ENCODE results near the gene CBX2.
"Not testable (repeated sequence)": the region's sequence is repeated elsewhere in the genome, so short reads cannot be mapped to it uniquely, and the experiment has no call there.

The CBX2 gene

DNA sequence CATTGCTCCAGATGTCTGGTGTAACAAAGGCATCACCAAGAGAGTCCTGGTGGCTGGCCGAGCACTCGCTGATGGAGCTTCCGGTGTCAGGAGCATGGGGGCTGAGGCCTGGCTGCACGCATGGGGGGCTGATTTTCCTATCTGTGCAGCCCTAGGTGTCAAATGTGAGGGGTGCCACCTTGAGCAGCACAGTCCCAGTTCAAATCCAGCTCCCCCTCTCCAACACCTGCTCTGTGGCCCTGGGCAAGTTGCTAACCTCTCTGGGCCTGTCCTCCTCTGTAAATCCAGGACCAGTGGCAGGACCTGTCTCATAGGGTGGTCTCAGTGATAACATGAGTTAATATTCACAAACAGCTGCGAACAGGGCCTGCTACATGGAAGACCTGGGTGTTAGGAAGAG lies 34.3 kb upstream of the CBX2 start:
- DNase-seq = no peak

DNA sequence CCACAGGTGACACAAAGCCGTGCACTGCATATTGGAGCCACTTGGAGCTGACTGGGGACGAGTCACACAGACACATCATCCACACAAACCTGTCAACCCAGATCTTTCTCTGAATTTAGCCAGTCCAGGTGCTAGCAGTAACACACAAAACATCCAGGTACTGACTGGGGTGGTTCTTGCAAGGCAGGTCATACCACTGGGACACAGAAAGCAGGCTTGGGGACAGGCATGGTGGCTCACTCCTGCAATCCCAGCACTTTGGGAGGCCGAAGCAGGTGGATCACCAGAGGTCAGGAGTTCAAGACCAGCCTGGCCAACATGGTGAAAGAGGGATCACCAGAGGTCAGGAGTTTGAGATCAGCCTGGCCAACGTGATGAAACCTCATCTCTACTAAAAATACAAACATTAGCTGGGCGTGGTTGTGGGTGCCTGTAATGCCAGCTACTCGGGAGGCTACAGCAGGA lies 32.3 kb upstream of the CBX2 start:
- no peak for DNase-seq

DNA sequence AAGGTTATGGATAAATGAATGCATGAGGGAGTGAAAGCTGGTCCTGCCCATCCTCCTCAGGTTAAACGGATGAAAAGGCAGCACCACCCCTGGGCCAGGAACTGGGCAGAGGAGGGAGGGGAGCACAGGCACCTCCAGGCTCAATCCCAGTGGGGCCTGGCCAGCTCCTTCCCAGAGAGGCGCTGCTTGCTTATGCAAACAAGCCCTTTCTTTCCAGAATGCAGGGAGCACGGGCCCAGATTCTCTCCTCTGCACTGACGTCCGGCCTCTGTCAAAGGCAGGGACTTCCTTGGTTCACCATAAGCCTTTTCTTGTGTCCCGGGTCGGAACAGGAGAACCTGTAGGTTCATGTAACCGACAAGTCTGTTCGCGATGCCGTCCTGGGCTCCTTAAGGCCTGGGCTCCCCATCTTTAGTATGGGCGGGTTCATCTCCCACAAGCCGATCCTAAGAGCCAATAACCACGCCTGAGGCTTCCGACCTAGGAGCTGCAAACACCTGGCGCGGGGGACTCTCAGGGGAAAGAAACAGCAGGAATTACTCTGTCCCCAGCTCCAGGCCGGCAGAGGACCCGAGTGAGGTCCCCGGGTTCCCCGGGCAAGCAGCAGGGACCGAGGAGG lies 30.9 kb upstream of the CBX2 start:
- no peak for DNase-seq

DNA sequence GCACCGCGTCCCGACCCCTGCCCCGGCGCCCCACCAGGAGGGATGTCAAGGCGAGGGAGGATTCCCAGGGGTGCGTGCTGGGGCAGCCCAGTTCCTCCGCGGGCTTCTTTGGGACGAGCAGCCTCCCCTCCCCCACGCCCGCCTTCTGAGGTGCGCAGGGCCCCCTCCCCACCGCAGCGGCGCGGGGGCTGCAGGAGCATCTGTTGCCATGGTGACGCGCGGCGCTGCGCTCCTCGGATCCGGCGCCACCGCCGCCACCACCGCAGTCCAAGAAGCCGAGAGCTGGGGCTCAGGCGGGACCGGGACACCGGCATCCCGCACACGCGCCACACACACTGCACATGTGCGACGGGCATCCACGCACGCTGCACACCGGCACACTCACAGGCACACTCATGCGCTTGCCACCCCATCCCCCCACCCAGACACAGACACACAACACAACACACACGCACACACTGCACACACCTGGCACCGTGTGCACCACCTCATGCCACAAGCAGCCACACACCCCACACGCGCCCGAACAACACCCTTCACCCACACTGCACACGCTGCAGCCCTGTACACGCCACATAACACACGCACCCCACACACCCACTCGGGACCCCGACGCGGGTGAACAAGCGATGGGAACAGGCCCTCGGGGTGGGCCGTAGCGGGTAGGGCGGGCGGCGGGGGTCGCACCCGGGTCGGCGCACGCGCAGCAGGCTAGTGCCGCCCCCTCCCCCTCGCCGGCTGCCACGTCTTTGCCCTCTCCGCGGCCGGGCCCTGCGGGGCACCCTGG lies 30.2 kb upstream of the CBX2 start:
- no peak for DNase-seq

DNA sequence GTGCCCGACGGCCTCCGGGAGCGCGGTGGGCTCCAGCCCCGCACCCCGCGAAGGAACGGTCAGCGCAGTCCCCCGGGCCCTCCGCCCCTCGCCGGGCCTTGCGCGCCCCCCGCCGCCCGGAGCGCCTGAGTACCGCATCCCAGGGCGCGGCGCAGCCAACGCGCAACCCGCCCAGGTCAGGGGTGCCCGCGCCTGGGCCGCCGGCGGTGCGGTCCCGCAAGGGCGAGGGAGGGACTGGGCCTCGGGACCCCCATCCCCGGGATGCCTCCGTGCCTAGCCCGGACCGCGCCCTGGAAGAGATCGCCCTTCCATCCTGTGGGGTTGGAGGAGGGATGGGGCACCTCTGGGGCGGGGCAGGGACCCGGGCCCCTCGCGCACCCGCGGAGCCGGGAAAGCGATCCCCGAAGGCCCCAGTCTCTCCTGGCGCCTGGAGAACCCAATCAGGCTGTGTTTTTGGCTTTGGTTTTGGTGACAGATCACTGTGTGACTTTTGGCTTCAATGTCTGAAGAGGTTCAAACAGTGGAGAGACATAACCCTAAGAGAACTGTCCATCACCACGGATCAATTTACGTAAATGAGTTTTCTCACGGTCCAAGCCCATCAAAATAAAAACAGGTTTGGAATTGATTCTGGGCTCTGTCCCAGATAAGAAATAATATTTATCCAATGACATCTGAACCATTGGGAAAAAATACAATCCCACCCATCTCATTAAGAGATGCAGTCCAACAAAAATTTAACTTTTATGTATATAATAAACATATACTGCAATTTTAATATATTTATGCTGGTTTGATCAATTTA lies 29.5 kb upstream of the CBX2 start:
- no peak for DNase-seq

DNA sequence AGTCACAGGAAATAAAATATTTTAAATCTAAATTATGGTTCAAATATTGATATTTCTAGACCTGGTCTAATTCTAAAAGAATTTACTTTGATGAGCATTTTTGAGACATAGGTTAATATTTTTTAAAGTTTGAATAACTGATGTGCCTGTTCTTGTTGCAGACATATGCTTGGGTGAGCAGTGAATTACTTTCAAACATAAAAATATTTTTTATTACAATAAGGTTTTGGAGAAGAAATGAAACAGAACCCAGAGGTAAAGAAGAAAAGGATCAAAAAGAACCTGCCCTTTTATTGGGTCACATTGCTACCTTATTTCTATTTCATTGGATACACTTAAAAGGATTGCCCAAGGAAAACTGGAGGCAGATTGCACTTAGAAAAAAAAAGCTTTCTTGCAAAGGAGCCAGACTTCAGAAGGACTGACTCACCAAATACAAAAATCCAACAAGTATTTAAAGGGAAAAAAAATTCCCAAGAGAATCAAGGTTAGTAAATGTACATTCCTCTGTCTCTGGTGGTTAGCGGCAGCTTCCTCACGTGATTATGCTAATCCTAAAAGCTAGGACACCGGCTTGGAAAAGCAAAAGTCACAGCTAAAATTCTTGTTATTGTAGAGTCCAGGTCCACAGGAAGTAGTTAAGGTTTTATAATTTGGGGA lies 28.7 kb upstream of the CBX2 start:
- DNase-seq = no peak

DNA sequence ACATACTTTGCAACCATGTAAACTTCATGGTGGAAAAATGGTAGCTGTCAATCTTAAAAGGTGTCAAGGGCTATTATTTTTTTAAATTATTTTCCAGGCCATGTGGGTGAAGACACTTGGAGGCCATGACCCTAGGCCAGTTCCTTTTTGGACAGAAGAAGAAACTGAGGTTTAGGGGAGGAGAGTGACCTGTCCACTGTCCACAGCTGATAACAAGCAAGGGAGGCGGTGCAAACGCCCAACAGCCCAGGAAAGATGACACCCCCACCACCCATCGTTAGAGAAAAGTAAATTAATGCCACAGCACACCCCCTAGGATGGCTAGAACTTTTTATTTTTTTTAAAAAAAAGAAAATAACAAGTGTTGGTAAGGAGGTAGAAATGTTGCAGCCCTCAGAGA lies 28.0 kb upstream of the CBX2 start:
- DNase-seq = no peak

DNA sequence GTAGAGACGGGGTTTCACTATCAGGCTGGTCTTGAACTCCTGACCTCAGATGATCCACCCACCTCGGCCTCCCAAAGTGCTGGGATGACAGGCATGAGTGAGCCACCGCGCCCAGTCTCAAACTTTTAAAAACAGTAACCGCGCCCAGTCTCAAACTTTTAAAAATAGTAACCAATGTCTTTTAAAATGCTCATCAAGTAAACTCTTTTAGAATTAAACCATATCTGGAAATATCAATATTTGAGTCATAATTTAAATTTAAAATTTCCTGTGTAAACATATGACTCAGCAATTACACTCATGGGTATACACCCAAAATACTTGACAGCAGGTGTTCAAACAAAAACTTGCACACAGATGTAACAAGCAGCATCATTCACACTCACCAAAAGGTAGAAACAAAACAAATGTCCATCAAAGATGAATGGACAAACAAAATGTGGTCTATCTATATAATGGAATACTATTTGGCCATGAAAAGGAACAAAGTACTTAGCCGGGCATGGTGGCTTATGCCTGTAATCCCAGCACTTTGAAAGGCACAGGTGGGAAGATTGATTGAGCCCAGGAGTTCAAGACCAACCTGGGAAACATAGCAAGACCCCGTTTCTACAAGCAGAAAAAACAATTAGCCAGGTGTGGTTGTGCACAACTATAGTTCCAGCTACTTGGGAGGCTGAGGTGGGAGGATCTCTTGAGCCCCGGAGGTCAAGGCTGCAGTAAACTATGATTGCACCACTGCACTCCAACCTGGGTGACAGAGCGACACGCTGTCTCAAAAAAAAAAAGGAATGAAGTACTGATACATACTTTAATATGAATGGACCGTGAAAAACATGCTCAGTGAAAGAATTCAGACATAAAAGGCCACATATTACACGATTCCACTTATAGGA lies 27.1 kb upstream of the CBX2 start:
- DNase-seq = no peak

DNA sequence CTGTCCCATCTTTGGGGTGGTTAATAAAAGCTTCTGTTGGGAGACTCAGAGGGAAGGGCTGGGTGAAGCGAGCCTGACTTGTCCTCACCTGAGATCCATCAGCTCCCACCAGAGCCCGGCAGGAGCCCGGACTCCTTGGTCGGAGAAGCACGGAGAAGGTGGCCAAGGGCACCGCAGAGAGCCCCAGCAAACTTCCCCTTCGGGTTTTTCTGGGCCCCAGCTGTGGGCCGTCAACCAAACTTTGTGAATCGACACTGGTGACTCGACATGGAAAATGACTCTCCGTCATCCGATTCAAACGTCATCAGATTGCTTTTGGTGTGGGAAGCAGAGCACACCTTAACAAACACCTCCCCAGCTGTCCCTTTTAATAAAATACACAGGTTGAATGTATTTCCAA lies 25.8 kb upstream of the CBX2 start:
- DNase-seq = no peak

DNA sequence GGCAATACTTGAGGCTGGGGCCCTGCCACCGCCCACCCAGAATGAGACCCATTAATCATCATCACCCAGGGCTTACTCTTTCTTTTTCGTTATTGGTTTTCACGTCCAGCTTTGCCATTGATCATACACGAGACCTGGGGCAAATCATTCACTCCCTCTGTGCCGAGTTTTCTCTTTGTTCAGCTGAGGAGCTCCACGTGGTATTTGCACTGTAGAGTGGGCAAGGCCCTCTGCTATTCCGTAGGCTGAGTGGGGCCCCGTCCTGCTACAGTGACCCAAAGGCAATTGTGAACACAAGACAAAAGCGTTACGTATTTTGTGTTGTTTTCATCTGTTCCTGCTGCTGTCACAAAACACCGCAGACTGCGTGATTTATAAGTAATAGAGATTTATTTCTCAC lies 23.6 kb upstream of the CBX2 start:
- no peak for DNase-seq

DNA sequence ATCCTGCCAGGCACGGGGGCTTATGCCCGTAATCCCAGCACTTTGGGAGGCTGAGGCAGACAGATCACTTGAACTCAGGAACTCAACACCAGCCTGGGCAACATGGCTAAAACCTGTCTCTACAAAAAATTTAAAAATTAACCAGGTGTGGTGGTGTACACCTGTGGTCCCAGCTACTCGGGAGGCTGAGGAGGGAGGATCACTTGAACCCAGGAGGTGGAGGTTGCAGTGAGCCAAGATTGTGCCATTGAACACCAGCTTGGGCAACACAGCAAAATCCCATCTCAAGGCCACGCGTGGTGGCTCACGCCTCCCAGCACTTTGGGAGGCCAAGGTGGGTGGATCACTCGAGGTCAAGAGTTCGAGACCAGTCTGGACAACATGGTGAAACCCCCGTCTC lies 23.0 kb upstream of the CBX2 start:
- DNase-seq = not testable (repeated sequence)

DNA sequence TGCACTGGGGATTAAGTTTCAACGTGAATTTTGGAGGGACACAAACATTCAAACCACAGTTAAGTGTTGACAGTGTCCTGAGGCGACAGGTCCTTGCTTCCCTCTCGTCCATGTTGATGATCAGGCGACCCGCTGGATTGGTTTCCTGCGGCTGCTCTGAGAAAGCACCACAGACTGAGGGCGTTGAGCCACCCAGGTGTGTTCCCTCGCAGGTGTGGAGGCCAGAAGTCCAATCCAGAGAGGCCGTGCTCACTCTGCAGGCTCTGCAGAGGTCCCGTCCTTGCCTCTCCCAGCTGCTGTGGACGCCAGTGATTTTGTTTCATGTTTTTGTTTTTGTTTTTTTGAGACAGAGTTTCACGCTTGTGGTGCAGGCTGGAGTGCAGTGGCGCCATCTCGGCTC lies 22.4 kb upstream of the CBX2 start:
- no peak for DNase-seq

DNA sequence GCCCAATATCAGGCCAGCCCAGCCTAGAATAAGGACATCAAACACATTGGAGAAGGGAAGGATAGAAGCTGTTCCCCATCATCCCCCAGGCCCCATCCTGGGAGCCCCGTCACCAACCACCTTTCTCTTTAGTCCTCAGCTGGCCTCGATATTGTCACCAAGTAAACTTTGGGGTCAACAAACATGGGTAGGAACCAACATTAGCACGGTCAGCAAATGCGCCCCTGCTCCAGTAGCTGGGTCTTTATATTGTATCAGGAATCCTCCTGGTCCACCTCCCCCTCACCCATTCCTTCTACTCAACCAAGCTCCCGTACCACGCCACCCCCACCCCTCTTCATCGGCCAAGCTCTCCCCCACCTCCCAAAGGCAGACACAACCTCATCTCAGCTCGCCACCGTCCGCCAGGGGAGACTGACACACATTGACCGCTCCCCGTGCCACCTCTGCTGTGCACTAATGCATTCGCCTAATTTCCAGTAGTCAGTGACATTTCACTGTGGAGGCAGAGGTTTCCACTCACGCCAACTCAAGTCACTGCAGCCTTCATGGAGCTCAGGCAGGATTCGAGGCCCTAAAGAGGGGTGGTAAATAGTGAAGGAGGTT lies 20.7 kb upstream of the CBX2 start:
- DNase-seq = no peak

DNA sequence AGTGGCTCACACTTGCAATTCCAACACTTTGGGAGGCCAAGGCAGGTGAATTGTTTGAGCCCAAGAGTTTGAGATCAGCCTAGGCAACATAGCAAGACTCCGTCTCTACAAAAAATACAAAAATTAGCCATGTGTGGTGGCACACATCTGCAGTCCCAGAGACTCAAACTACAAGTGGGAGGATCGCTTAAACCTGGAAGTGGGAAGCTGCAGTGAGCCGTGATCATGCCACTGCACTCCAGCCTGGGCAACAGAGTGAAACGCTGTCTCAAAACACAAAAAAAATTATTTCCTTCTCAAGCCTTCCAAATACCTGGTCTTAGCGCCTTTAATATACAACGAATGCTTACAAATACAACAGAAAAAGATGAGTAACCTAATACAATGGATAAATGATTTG lies 19.7 kb upstream of the CBX2 start:
- DNase-seq = no peak

DNA sequence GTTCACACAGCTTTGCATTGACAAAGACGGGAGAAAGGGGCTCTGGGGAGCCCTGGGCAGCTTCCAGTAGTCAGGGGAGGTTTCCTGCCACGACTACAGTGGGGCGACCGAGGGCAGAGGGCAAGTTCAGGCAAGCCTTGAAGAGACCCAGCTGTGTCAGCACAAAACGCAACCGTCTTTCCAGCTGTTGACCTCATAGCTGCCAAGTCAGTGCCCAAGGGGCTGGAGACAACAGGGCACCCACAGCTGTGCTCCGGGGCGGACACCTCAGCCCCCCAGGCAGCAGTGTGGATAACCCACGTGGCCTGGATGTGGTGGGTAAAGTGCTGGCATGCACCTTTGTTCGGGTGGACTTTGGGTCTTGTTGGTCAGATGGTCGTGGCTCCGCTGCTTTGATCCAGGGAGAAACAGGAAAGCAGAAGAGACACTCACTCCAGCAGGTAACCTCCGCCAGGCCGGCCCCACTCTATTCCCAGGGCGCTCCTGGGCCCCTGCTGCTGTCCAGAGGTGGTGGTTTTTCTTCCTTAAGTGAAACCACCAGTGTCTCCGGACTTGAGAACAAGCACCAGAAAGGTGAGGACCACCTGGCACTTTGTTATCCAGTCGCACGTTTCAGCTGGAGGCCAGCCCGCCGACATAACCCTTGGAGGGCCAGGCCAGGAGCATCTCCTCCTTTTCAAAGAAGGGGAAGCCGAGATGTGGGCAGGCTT lies 17.6 kb upstream of the CBX2 start:
- DNase-seq = no peak

DNA sequence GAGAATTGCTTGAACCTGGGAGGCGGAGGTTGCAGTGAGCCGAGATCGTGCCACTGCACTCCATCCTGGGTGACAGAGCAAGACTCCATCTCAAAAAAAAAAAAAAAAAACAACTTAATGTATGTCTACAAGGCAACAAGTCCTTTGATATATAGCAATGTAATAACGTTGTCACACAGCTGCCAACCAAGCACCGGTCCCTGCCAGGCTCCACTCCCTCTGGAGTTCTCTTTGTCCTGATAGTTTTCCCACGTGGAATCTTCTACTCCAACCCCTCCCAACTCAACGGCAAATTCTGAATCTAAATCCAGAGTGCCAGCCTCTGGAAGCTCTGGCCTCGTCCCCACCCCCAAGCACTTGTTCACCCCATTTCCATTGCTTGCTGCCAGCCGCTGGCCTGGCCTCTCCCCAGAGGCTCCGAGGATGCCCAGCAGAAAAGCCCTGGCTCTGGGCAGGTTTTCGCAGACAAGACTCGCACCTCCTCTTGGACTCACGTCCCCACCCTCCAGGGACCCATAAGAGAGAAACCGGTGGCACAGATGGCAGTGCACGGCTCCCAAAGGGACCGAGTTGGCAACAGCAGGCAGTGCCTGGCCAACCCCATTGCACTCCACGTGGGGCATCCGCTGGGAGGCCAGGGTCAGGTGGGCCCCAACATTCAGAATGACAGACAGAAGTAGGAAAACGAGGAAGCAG lies 15.9 kb upstream of the CBX2 start:
- DNase-seq = no peak

DNA sequence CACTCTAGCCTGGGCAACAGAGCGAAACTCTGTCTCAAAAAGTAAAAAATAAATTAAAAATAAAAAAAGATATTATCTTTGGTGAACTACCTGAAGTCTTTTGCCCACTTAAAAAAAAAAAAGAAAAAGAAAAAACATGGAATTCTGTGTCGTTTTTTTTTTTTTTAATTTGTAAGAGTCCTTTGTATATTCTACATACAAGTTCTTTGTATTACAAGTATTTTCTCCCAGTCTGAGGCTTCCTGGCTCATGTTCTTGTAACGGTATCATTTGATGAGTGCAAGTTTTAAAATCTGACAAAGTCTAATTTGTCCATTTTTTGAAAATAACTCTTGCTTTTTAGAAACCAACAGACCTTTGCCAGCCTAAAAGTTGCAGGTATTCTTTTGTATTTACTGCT lies 12.2 kb upstream of the CBX2 start:
- DNase-seq = no peak

DNA sequence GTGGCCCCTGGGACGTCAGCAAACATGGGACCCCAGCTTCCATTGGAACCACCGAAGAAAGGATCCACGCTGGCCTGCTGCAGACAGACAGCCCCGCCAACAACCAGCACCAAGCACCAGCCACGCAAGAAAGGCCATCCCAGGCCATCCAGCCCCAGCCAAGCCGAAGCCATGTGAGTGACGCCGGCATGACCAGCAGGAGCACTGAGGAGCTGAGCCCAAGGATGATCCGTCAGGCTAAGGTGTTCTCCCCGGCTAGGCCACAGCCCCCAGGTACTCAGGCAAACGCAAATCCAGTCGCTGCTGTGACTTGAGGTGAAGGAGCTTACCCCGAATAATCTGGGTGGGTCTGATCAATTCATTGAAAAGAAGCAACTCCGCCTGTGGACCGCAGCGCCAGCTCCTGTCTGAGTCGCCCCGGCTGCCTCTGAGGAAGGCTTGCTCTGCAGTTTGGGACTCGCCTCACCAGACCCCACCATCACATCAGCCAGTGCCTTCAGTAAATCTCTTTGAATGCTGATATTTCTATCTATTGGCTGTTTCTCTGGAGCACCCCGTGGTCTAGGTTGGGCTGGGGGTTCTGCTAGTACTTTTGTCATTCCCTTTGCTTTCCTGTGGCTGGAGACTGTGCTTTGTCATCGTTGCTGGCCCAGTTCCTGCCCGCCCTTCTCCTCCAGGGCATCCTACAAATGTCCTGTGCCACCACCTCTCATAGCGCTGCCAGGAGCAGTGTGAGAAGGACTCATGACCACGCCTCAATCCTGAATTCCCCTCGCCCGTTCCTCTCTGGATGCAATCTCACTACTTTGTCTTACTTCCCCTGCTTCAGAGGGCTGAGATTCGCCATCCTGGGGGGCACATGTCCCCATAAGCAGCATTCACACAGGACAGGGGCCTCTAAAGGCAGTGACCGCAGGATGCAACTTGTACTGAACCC lies 8.1 kb upstream of the CBX2 start:
- no peak for DNase-seq

DNA sequence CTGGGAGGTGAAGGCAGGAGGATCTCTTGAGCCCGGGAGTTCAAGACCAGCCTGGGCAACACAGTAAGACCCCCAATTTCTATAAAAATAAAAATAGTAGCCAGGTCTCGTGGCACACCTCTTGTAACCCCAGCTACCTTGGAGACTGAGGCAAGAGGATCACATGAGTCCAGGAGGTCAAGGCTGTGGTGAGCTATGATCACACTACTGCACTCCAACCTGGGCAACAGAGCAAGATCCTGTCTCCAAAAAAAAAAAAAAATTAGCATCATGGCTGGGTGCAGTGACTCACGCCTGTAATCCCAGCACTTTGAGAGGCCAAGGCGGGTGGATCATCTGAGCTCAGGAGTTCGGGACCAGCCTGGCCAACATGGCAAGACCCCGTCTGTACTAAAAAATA lies 6.7 kb upstream of the CBX2 start:
- DNase-seq = no peak

All from NCI-H510A treated with DMSO at 0.1 percent for 48 hours (cell line).